Measurements from ENCODE around the gene IER2.

Gene IER2

DNA sequence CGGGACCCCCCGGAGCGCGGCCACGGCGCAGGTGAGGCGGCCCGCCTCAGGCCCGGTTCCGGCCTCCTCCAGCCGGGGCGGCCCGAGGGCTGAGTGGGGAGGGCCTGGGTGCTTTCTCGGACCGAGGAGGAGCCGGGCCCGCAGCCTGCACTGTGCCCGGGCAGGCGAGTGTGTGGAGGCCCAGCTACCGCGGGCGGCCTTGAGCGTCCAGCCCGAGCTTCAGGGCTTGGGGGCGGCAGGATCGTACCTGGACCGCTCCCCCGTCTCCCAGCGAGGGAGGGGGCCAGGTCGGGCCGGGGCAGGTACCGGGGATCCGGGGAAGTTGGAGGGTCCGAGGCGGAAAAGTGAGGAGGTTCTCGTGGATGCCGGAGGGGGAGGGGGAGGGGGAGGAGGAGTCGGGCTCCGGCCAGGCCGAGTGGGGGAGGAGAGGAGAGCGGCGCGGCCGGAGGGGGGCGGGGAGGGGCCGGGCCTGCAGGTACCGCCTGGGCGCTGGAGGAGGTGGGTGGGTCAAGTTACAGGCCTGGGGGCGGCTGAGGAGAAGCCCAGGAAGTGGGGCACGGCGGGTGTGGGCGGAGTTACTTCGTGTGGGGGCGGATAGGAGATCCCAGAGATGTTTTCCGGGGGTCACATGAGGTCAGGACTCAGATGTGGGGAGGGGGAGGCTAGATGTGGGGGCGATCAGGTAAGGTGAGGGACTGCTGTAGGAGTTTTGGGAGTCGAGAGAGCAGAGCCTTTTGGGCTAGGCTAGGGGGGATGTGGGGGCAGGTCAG, 31.6 kb upstream of the IER2 start:
- DNase-seq (ENCODE audit: low read depth in 1 of 2, low spot score in 1 of 2) = no peak

DNA sequence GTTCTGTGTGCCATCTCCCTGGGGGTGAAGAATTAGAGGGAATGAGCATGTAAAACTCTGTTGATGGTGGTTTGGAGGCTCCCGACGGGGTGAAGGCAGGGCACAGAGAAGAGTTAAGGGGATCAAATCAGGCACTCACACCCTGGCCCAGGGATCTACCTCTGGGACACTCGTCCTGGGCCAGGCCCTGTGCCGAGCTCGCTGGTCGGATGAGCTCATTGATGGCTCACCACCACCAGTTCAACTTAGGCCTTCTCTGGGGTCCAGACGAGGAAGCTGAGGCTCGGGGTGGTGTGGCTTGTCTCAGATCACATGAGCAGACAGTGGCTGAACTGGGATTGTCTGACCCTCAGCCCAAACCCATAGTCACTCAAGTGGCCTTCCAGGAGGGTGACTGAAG, 30.6 kb upstream of the IER2 start:
- DNase-seq (ENCODE audit: low read depth in 1 of 2, low spot score in 1 of 2) = no peak

DNA sequence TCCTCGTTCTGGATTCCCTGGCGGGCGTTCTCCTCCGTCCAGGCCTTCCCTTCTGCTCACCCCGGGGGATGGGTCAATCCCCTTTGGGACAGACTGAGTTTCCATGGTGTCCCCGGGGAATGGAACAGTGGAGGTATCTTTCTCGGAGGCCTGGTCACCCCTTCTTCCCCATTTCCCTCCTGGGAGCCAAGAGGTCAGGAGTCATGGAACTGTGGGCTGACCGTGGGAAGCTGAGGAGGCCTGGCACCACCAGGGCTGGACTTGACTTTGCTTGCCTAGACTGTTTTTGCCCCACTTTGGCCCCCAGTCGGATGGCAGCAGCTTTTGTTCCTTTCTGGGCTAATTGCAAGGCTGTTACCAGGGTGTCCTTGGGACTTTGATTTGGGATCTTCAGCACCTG, 30.2 kb upstream of the IER2 start:
- DNase-seq (ENCODE audit: low read depth in 1 of 2, low spot score in 1 of 2) = no peak

DNA sequence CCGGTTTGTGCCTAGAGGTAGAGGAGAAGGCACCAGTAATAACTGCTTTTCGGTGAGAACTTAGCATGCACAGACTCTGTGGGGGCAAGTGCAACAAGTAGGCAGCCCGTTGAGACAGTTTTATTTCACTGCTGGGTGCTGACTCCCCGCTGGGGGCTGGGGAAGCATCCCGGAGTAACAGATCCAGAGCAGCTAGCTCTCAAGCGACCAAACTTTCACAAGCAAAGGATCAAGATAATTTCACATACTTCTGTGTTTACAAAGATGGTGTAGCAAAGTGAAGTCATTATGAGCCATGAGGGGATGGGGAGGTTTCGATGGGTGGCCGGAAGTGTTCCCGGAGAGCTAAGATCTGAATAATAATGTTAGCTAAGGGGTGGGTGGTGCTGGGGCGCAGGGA, 29.4 kb upstream of the IER2 start:
- no peak for DNase-seq (ENCODE audit: low read depth in 1 of 2, low spot score in 1 of 2)

DNA sequence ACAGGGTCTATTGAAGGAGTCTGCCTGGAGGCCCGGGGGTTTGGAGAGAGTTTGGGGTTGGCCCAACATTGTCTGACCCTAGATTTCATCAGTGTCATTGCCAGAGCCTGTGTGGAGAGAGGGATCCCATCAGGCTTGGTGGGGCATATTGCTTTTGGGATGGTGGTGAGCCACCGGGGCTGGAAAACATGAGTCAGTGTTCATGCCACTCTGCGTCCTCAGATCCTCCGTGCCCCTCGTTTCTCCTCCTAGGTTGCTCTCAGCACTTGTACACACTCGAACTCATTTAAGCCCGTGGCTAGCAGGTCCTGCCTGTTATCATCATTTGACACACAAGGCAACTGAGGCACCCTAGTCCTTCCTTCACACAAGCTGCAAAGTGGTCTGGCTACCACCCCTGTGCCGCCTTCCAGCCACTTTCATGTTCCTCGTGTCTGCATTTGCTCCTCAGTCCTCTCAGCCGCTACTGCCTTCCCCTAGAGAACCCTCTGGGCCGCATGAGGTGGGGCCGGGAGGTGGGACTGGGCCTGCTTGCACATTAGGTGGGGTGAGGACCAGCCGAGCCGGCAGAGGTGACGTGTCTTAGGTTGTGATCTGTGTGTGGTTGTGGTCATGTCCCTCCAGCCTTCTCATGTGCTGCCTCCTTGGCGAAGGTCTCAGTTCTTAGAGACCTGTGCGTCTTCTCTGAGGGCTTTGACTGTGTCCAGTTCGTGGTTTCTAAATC, 28.5 kb upstream of the IER2 start:
- DNase-seq (ENCODE audit: low read depth in 1 of 2, low spot score in 1 of 2) = no peak

DNA sequence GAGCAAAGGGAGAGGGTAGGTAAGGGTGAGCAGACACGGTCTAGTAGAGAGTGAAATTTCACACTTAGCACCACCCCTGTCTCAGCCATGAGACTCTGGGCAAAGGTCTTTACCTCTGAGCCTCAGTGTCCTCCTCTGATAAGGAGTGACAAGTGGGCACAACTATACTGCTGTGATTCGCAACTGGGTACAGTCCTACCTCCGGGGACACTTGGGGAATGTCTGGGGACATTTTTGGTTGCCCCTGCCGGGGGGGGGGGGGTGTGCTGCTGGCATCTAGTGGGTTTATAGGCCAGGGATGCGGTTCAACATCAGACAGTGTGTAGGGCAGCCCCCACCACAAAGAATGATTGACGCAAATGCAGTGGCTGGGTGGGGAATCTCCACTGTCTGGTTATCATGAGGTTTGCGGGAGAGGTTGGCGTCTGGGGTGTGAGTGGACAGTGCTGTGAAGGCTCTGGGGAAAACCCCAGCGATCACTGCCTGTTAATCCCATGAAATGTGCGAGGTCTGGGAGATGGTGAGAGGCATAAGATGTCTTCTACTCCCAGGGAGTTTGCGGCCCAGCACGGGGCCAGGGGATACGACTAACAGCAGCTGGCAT, 27.8 kb upstream of the IER2 start:
- no peak for DNase-seq (ENCODE audit: low read depth in 1 of 2, low spot score in 1 of 2)

DNA sequence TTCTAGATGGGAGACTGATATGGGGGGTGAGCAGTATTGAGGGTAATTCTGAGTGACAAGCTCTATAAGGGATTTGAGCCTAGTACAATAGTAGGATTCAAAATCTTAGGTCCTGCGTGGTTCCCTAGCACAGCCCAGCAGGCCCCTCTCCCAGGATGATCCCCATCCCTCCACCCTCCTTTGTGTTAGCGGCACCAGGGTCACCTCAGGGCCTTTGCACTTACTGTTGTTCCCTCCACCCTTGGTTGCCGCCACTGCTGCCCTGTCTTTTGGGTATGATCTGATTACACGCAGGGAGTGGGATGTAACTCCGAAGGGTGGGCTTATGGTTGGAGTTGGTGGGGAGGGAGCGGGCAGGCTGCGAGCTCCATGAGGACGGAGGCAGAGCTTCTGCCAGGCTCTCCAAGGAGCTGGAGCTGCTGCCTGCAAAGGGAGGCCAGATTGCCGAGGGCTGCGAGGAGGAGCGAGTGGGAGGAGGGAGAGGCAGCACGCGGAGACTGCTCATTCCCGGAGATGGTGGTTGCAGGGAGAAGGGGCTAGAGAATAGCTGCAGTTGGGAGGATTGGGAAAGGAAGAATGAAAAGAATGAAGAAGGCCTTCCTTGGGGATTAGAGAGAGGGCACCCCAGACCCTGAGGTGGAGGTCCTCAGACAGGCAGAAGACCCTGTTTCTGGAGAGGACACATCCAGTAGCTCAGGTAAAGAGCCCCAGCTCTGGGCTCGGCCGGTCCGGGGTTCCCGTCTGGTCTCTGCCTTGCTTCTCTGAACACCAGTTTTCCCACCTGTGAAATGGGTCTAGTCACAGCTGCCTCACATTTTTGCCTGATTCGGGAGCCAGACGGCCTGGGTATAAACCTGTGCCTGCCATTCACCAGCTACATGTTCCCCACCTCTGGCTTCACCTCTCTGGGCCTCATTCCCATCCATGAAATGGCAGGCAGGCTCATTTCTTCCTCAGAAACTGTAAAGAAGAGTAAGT, 26.9 kb upstream of the IER2 start:
- no peak for DNase-seq (ENCODE audit: low read depth in 1 of 2, low spot score in 1 of 2)

DNA sequence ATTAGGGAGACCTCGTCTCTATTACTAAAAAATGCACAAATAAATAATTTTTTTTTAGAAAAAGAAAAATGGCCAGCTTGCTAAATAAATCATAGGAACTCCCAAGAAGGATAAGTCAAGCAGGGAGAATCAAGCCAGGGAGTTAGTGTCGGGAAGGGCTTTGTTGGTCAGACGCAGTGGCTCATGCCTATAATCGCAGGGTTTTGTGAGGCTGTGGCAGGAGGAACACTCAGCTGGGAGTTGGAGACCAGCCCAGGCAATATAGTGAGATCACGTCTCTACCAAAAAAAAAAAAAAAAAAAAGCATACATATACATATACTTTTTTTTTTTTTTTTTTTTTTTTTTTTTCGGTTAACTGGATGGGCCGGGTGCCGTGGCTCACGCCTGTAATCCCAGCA, 23.2 kb upstream of the IER2 start:
- DNase-seq (ENCODE audit: low read depth in 1 of 2, low spot score in 1 of 2) = no peak

DNA sequence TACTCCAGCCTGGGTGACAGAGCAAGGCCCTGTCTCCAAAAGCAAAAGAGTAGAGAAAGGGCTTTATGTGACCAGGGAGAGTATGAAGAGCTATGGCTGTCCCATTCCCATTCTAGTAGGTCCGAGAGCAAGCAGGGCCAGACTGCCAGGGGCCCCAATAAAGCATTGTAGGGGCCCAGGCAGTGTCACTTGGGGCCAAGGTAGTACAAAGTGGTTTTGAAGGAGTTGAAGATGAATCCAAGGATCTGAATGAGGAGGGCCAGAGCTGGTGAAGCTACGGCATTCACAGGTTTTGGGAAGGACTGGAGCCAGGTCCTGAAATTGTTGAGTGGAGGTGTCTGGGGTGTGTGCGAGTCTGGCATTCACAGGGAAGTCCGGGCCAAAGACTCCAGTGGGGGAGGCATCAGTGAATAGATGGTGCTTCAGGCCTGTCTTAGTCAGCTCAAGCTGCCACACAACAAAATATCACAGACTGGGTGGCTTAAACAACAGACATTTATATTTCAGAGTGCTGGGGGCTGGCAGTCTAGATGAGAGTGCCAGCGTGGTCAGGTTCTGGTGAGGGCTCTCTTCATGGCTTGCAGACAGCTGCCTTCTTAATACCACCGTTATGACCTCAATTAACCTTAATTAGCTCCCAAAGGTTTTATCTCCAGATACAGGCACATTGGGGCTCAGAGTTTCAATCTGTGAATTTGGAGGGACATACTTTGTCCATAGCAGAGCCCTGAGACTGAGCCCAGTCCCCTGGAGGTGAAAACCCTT, 22.2 kb upstream of the IER2 start:
- no peak for DNase-seq (ENCODE audit: low read depth in 1 of 2, low spot score in 1 of 2)

DNA sequence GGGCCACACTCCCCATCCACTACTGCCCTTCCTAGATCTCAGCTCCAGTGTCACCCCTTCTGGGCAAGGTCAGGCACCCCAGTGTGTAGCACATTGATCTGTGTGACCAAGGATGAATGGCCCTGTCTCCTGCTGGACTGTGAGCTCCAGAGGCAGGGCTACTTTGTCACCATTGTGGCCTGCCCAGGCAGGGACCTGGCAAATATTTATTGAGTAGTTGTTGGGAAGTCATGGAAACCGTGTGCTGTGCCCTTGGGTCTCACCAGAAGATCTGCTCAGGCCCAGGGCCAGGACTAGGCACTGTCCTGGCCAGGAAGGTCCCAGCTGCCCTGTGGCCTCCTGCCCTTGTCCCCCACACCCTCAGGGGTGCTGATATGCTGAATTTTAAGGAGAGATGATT, 21.6 kb upstream of the IER2 start:
- no peak for DNase-seq (ENCODE audit: low read depth in 1 of 2, low spot score in 1 of 2)

DNA sequence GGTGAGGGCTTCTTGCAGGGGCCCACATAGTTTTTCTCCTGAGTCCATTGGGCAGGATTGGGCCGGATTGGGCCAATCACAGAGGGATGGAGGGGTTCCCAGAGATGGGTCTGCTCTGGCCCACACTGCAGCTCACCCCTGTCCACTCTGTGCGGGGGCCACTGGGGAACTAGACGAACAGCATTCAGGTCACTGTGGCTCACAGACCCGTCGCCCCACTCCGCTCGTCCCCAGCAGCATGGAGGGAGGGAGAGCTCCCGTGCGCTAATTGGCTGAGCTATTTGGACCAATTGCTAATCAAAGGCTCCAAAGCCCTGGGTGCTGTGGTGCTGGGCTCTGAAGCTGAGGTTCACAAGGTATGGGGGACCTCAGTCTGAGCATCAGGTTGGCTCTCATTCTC, 20.8 kb upstream of the IER2 start:
- no peak for DNase-seq (ENCODE audit: low read depth in 1 of 2, low spot score in 1 of 2)

DNA sequence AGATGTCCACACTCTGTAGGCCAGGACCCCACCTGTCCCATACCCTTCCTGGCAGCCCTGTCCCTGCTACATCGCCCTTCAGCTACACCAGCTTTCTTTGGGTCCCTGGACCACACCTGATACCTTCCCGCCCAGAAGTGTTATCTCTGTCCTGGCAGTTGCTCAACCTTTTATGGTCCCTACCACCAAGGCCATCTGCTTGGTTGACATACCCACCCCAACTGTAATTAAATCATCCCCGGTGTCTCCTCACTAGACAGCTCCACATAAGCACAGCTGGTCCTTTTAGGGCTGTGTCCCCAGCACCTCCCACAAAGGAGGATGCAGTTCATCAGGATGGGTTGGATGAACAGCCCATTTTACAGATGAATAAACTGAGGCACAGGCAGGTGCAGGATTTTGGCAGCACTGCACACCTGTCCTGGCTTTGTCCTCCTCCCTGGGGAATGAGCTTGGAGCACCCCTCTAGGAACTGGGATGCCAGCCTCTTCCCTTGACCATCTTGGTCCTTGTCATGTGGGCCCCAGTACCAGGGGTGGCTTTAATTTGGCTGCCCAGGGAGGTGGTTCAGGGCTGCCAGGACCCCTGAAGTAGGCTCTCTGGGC, 19.2 kb upstream of the IER2 start:
- DNase-seq (ENCODE audit: low read depth in 1 of 2, low spot score in 1 of 2) = no peak

DNA sequence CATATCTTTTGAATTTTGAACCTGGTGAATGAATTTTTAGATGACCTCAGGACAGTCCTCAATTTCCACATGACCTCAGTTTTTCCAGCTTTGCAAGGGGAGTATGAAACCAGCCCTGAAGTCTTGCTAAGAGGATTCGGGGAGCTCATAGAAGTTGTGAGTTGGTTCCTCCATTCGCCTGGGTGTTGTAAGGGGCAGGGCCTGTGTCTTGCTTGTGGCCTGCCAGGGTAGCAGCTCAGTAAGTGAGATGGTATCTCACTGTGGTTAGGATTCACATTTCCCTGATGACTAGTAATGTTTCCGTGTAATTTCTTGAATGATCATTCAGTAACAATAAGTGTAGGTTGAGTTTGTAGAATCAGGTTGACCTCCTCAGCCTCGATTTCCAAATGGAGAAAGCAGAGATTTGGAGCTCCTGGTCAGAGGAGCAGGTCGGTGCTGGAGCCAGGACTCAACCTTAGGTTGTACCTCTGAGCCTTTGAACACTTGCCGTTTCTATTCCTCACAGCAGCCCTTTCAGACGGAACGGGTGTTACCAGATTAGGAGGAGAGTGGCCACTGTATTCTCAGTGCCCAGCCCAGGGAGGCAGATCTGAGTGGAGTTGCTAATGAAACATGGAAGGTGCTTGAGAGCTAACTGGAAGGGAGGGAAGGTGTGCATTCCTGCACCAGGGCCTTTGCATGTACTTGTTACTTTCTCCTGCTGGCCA, 17.6 kb upstream of the IER2 start:
- DNase-seq (ENCODE audit: low read depth in 1 of 2, low spot score in 1 of 2) = peak; percentile 15 to 66

DNA sequence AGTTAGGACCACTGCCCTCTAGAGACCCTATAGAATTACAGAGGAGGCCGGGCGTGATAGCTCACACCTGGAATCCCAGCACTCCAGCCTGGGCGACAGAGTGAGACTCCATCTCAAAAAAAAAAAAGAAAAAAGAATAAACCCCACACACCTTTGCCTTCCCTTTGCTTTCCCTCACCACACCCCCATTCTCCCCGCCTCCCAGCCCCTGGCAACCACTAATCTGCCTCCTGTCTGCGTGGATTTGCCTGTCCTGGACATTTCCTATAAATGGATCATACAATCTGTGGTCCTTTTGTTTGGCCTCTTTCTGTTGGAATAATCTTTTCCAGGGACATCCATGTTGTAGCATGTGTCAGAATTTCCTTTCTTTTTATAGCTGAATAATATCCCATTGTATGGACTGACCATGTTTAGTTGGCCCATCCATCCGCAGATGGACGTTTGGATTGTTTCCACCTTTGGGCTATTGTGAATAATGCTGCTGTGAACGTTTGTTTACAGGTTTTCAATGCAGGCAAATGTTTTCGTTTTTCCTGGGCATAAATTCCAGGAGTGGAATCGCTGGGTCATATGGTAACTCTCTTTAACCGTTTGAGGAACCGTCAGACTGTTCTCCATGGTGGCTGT, 16.9 kb upstream of the IER2 start:
- DNase-seq (ENCODE audit: low read depth in 1 of 2, low spot score in 1 of 2) = no peak

DNA sequence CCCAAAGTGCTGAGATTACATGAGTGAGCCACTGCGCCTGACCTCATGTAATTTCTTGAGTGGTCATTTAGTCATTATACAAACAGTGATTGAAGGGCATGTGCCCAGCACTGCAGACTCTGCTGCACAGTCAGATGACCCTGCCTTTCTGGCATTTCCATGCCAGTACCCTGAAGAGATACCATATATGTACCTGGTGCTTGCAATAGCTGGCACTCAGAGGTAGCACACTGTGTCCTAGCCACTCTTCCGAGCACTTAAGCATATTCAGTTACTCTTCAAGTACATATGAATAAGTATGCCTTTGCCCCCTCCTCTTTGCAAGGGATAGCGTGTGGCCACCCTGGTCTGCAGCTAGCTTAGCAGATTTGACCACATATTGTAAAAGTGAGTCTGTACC, 15.6 kb upstream of the IER2 start:
- DNase-seq (ENCODE audit: low read depth in 1 of 2, low spot score in 1 of 2) = no peak

DNA sequence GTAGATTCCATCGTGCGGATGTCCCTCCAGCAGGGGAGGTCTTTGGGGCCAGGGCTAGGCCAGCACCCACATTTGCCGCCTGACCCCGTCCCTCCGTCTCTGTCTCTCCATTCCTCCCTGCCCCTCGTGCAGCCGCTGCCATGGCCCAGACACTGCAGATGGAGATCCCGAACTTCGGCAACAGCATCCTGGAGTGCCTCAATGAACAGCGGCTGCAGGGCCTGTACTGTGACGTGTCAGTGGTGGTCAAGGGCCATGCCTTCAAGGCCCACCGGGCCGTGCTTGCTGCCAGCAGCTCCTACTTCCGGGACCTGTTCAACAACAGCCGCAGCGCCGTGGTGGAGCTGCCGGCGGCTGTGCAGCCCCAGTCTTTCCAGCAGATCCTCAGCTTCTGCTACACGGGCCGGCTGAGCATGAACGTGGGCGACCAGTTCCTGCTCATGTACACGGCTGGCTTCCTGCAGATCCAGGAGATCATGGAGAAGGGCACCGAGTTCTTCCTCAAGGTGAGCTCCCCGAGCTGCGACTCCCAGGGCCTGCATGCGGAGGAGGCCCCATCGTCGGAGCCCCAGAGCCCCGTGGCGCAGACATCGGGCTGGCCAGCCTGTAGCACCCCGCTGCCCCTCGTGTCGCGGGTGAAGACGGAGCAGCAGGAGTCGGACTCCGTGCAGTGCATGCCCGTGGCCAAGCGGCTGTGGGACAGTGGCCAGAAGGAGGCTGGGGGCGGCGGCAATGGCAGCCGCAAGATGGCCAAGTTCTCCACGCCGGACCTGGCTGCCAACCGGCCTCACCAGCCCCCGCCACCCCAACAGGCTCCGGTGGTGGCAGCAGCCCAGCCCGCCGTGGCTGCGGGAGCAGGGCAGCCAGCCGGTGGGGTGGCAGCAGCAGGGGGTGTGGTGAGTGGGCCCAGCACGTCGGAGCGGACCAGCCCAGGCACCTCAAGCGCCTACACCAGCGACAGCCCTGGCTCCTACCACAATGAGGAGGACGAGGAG, 14.8 kb upstream of the IER2 start:
- DNase-seq (ENCODE audit: low read depth in 1 of 2, low spot score in 1 of 2) = no peak

DNA sequence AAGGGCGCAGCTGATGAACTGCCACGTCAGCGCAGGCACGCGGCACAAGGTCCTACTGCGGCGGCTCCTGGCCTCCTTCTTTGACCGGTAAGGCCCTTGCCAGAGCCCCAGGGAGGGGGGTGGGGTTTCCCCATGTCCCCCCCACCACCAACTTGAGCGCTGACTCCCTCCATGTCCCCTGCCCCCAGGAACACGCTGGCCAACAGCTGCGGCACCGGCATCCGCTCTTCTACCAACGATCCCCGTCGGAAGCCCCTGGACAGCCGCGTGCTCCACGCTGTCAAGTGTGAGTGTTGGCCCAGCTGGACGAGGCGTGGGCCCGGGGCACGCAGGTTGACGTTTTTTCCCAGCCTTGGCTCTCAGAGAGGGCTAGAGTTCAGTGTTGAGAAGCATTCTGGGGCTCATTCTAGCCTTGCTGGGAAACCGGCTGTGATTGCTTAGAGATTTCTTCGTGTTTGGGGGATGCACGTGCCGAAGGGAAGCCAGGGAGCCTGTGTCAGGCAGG, 12.9 kb upstream of the IER2 start:
- no peak for DNase-seq (ENCODE audit: low read depth in 1 of 2, low spot score in 1 of 2)

Measured in activated CD4-positive, alpha-beta T cell treated with anti-CD3 and anti-CD28 coated beads, Interleukin-2, amount 50 U/mL, for 24 hours (primary cell).